Peyer's patch (tissue), 4 donors: ENCODE results near the gene MAPK8. TPM values are rescaled to one million over a fixed set of nuclear protein-coding genes. Genes with fewer than 3 reads are reported as not detected.

Experiments used
- DNase-seq, 3 donors: peaks; one replicate each; pipeline ENCODE4 v3.0.0-alpha.2; 2017 to 2019
- H3K27ac ChIP-seq, 4 donors: fragments of 200-600 bp; sonication (generic); one replicate each; pipeline ENCODE4 v1.5.1; 2016 to 2019
- H3K27me3 ChIP-seq, 2 donors: fragments of 200-600 bp; sonication (generic); one replicate each; pipeline ENCODE4 v1.5.1; 2019
- H3K36me3 ChIP-seq, 3 donors: fragments of 200-600 bp; sonication (generic); one replicate each; pipeline ENCODE4 v1.5.1; 2016 to 2019
- H3K4me1 ChIP-seq, 4 donors: fragments of 200-600 bp; sonication (generic); one replicate each; pipeline ENCODE4 v1.5.1; 2016 to 2019
- H3K4me3 ChIP-seq, 4 donors: fragments of 200-600 bp; sonication (generic); 1 replicate in 3 of 4; 2 replicates in 1 of 4; pipeline ENCODE4 v1.5.1; 2016 to 2019; ENCODE audit warnings: mild to moderate bottlenecking in 1 of 4
- H3K9me3 ChIP-seq, 4 donors: fragments of 200-600 bp; sonication (generic); one replicate each; pipeline ENCODE4 v1.5.1; 2016 to 2019; ENCODE audit warnings: mild to moderate bottlenecking in 1 of 4
- POLR2A ChIP-seq, 2 donors: fragments of 450-650 bp; IDR thresholded peaks; one replicate each; pipeline ENCODE4 v1.5.1; 2017; ENCODE audit warnings: antibody characterized with exemption in 2 of 2, mild to moderate bottlenecking in 2 of 2, moderate library complexity in 2 of 2
- total RNA-seq, 4 donors: library from RNA; depleted of rRNA; stranded (reverse); fragments of >200 nt; gene quantifications; one replicate each; pipeline ENCODE4 v1.1.0, GENCODE V29; 2016
- TF ChIP-seq, protein P1 (sequence below), 6 experiments: fragments of 450-650 bp in 4 of 6; fragments of 200-600 bp in 2 of 6; sonication (generic) in 1 of 6; IDR thresholded peaks; one replicate each; pipeline ENCODE4 v1.5.1; 2017 to 2019; ENCODE audit warnings: antibody characterized with exemption in 6 of 6, mild to moderate bottlenecking in 3 of 6, moderate library complexity in 1 of 6

MAPK8 gene
- total RNA-seq, 4 donors from 2014 or later, result 59.9 to 89.0 (median 67.6) TPM

DNA sequence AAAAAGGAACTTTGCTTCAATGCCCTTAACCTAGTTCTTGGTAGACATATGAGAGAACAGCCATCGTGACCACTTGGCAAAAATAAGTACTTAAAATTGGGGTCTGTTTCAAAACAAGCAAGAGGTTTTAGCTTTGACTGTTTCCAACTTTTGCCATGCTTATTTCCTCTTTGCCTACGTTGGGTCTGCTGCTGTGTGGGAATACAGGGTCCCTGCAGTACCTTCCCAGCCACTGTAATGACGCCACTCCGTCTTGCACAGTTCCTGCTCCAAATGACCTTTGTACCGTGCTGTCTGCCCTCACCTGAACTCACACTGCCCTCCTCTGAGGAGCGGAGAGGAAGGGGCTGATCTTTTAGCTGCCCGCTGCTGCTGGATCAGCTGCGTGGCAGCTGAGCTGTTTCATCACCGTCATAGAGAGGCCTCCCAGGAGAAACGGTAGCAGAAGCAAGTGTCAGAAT lies 133.1 kb downstream of the MAPK8 start:
- peak in 2 of 3 donors; percentile 72 to 81 for DNase-seq
- no peaks in the 10 kb centered on the region for H3K27me3 ChIP-seq

DNA sequence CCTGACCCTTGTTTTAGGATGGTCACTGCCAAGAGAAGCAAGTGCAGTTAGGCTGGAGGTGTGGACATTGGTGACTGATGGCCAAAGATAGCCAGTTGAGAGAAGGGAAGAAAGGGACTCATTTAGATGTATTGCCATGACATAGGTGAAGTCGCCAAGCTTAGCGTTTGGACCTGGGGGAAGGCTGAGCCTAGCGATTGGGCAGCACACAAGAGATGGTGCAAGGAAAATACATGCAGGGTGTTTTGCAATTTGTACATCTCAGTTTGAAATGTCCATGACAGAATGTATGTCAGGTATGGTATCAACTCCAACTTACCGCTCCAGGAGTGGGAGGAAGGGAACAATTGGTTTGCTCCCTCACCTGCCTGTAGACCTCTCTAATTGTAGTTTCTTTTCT lies 134.3 kb downstream of the MAPK8 start:
- H3K36me3 ChIP-seq, result peaks cover 0 to 9% (median 0%) of the 10 kb centered on the region in 3 donors
- no peak for TF ChIP-seq POLR2A (IDR thresholded peaks at IDR 0.05)
- TF ChIP-seq, protein P1, sequence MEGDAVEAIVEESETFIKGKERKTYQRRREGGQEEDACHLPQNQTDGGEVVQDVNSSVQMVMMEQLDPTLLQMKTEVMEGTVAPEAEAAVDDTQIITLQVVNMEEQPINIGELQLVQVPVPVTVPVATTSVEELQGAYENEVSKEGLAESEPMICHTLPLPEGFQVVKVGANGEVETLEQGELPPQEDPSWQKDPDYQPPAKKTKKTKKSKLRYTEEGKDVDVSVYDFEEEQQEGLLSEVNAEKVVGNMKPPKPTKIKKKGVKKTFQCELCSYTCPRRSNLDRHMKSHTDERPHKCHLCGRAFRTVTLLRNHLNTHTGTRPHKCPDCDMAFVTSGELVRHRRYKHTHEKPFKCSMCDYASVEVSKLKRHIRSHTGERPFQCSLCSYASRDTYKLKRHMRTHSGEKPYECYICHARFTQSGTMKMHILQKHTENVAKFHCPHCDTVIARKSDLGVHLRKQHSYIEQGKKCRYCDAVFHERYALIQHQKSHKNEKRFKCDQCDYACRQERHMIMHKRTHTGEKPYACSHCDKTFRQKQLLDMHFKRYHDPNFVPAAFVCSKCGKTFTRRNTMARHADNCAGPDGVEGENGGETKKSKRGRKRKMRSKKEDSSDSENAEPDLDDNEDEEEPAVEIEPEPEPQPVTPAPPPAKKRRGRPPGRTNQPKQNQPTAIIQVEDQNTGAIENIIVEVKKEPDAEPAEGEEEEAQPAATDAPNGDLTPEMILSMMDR (IDR thresholded peaks at IDR 0.05), result no peak
- H3K27me3 ChIP-seq, result no peaks in the 10 kb centered on the region
- H3K4me1 ChIP-seq, result peaks cover 0 to 6% (median 0%) of the 10 kb centered on the region in 4 donors
- no peak overlapping the region for H3K4me3 ChIP-seq
- no peak overlapping the region for H3K27ac ChIP-seq
- DNase-seq, result no peak
- H3K9me3 ChIP-seq, result no peaks in the 10 kb centered on the region

More for the DNA sequence above, 133.1 kb downstream of the MAPK8 start:
- H3K4me1 ChIP-seq, result peaks cover 0 to 6% (median 0%) of the 10 kb centered on the region in 4 donors
- TF ChIP-seq, protein P1 (IDR thresholded peaks at IDR 0.05), result peak in 3 of 6 experiments; percentile 15 to 27 (median 22)
- no peak for TF ChIP-seq POLR2A (IDR thresholded peaks at IDR 0.05)
- no peak overlapping the region for H3K4me3 ChIP-seq
- H3K27ac ChIP-seq, result no peak overlapping the region
- H3K9me3 ChIP-seq, result no peaks in the 10 kb centered on the region
- peaks cover 0 to 16% (median 0%) of the 10 kb centered on the region in 3 donors for H3K36me3 ChIP-seq

- Histone ChIP-seq H3K27ac (no peak overlapping the region), H3K4me1 (peaks cover 0 to 6% (median 0%) of the 10 kb centered on the region in 4 donors), H3K36me3 (no peaks in the 10 kb centered on the region), H3K4me3 (no peak overlapping the region), H3K27me3 (no peaks in the 10 kb centered on the region), H3K9me3 (no peaks in the 10 kb centered on the region)
- TF ChIP-seq POLR2A (IDR thresholded peaks at IDR 0.05), result no peak
- TF ChIP-seq, protein P1 (IDR thresholded peaks at IDR 0.05), result no peak
- DNase-seq, result peak in 2 of 3 donors; percentile 40 to 43
Measured at GRCh38 chr10:48442090-48442808, 135.8 kb downstream of the MAPK8 start.

DNA sequence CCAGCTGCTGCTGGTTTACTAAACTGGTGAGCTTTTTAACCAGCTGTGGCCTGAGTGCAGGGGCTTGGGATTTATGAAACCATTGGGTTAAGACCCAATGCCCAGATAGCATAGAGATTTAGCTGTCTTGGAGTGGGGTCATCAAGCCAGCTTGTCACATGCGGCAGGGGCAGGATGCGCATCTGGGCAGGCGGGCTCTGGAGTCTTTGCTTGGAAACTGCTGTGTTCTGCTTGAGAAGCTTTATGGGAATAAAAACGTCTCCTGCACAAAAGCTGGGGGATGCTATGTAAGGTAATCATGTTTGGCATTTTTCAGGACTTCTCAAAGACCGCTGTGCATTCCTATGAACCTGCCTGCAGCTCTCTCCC lies 136.3 kb downstream of the MAPK8 start:
- Histone ChIP-seq H3K27me3 (no peaks in the 10 kb centered on the region), H3K4me3 (no peak overlapping the region), H3K36me3 (no peaks in the 10 kb centered on the region), H3K9me3 (no peaks in the 10 kb centered on the region), H3K27ac (no peak overlapping the region), H3K4me1 (peaks cover 0 to 6% (median 0%) of the 10 kb centered on the region in 4 donors)
- TF ChIP-seq, protein P1 (IDR thresholded peaks at IDR 0.05), result no peak
- TF ChIP-seq POLR2A (IDR thresholded peaks at IDR 0.05), result no peak
- DNase-seq, result no peak

DNA sequence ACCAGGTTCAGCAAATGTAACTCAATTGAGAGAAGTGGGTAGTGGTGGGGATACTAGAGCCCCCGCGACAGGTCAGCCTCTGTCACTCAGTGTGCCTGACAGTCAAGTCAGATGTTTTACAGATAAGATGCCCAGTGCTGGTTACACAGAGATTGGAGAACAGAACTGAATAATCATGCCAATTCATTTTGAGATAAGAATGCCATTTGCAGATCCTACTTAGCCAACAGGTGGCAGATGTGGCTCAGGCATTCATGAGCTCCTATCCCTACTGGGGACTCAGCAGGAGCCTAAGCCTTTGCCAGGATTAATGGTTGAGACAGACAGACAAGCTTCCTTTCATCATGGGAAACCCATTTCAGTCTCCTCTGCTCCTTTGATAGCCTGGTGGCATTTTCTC lies 137.8 kb downstream of the MAPK8 start:
- no peak overlapping the region for H3K27ac ChIP-seq
- H3K4me1 ChIP-seq, result peaks cover 0 to 2% (median 0%) of the 10 kb centered on the region in 4 donors
- H3K9me3 ChIP-seq, result no peaks in the 10 kb centered on the region
- TF ChIP-seq, protein P1 (IDR thresholded peaks at IDR 0.05), result peak in 2 of 6 experiments; percentile 33 to 38
- TF ChIP-seq POLR2A (IDR thresholded peaks at IDR 0.05), result no peak
- no peaks in the 10 kb centered on the region for H3K36me3 ChIP-seq
- DNase-seq, result peak in 1 of 3 donors; percentile 37
- H3K27me3 ChIP-seq, result no peaks in the 10 kb centered on the region
- H3K4me3 ChIP-seq, result no peak overlapping the region
